AG04450 (cell line): Measurements from ENCODE around the gene PALMD. TPM values are rescaled to one million over a fixed set of nuclear protein-coding genes. Genes with fewer than 3 reads are reported as not detected.

Experiments used
- CTCF ChIA-PET: fragments of 300-600, 350-600 bp; formaldehyde crosslinking; extraction: SDS; loops from one replicate; lab custom pipeline; 2022; ENCODE audit warnings: antibody characterized with exemption, inconsistent platforms; lab: Charles Lee
- POLR2A ChIA-PET: fragments of 350-600 bp; formaldehyde crosslinking; extraction: SDS; loops from one replicate; lab custom pipeline; 2021; ENCODE audit warnings: antibody characterized with exemption, inconsistent platforms; lab: Yijun Ruan, JAX
- DNase-seq: peaks from one replicate; pipeline ENCODE4 v3.0.0-alpha.2; 2011; ENCODE audit warnings: low read depth, low spot score
- H3K27ac ChIP-seq: one replicate; pipeline ENCODE4 v1.5.1; 2012; ENCODE audit warnings: low read depth, low read length, control low read depth
- H3K27me3 ChIP-seq: one replicate; pipeline ENCODE4 v1.6.0; 2012; ENCODE audit warnings: low read length; ENCODE audit not compliant: control insufficient read depth, insufficient read depth
- H3K4me3 ChIP-seq: 2 replicates; pipeline ENCODE4 v1.5.1; 2011; ENCODE audit warnings: mild to moderate bottlenecking, low read depth, low read length, control low read depth
- H3K9me3 ChIP-seq: 2 replicates; pipeline ENCODE4 v1.5.1; 2012; ENCODE audit warnings: low read length; ENCODE audit not compliant: control insufficient read depth, insufficient read depth
- CTCF ChIP-seq: IDR thresholded peaks from 2 replicates; pipeline ENCODE4 v1.5.1; 2011; ENCODE audit warnings: low read depth, low read length, control low read depth, inconsistent platforms
- polyA plus RNA-seq: library from polyadenylated mRNA; depleted of rRNA; stranded (reverse); fragments of >200 nt; gene quantifications from 2 replicates; pipeline ENCODE4 v1.2.3, GENCODE V29; 2011

Gene PALMD
- polyA plus RNA-seq, 1 experiment: 0.37 TPM

DNA sequence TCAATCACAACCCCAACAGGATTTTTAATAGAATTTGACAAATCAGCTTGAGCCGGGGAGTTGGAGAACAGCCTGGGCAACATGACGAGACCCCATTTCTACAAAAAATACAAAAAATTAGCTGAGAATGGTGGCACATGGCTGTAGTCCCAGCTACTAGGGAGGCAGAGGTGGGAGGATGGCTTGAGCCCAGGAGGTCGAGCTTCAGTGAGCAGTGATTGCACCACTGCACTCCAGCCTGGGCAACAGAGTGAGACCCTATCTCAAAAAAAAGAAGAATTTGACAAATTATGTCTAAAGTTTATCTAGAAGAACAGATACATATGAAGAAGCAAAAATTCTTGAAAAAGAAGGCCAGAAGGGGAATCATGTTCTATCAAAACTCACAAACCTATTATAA lies 77.3 kb downstream of the PALMD start:
- ChIA-PET POLR2A (no interaction called here), CTCF (no interaction called here)
- Histone ChIP-seq H3K27ac (no peak overlapping the region), H3K27me3 (no peaks in the 10 kb centered on the region), H3K4me3 (no peak overlapping the region), H3K9me3 (no peaks in the 10 kb centered on the region)
- no peak for TF ChIP-seq CTCF
- DNase-seq: no peak

GRCh38 chr1:99725996-99726395 lies 80.1 kb downstream of the PALMD start:
- H3K27ac ChIP-seq: no peak overlapping the region
- no peaks in the 10 kb centered on the region for H3K9me3 ChIP-seq
- no peak for TF ChIP-seq CTCF
- POLR2A ChIA-PET: no interaction called here
- no peak overlapping the region for H3K4me3 ChIP-seq
- DNase-seq: no peak
- CTCF ChIA-PET: no interaction called here
- no peaks in the 10 kb centered on the region for H3K27me3 ChIP-seq

DNA sequence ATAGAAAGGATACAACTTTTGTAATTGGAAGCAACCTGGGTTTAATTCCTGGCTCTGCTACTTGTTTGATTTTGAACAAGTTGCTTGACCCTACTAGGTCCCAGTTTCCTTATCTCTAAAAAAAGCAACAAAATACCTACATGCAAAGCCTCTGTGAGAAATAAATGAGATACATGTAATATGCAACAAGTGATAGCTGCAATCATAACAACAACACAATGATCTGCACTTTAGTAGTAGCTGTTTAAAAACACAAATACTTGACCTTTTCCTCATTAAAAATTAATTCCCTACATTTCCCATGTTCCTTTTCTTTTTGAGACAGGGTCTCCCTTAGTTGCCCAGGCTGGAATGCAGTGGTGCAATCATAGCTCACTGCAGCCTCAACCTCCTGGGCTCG lies 80.5 kb downstream of the PALMD start:
- H3K9me3 ChIP-seq: no peaks in the 10 kb centered on the region
- no peak for DNase-seq
- no peak for TF ChIP-seq CTCF
- H3K27me3 ChIP-seq: no peaks in the 10 kb centered on the region
- CTCF ChIA-PET: interaction anchor here (0.5 kb wide), 1 partner anchor 945 kb away, joined by 3 read pairs; no protein-coding TSS in a partner anchor
- H3K4me3 ChIP-seq: no peak overlapping the region
- H3K27ac ChIP-seq: no peak overlapping the region
- POLR2A ChIA-PET: no interaction called here

- ChIA-PET POLR2A (no interaction called here), CTCF (interaction anchor here (0.5 kb wide), 1 partner anchor 946 kb away, joined by 3 read pairs; no protein-coding TSS in a partner anchor)
- TF ChIP-seq CTCF: no peak
- Histone ChIP-seq H3K27ac (no peak overlapping the region), H3K9me3 (no peaks in the 10 kb centered on the region), H3K4me3 (no peak overlapping the region), H3K27me3 (no peaks in the 10 kb centered on the region)
- no peak for DNase-seq
Observed at GRCh38 chr1:99726818-99727217, 80.9 kb downstream of the PALMD start.

DNA sequence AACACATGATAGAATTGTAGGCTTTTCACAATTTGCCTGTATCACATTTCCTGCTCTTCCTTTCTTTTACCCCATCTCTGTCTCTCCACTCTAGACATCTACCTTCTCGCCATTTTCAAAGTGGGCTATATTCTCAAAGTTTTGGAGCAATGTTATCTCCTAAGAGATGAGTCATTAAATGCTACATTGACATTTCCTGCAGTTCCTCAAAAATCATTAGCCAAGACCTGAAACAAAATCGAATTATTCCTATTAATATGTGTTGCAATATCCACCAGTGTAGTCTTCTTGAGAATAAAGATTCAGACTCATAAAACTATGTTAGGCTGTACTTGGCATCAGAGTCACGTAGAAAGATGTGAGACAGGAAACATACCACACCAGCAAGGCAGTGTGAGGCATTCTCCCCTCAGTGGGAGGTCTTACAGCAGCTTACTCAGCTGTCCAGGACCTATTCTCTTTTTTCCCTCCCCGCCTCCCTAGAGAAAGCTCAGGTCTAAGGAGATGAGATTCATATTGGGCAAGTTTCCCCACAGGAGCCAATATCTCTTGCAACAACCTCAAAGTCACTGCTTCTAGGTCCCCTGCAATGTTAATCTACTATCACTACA lies 81.8 kb downstream of the PALMD start:
- H3K9me3 ChIP-seq: no peaks in the 10 kb centered on the region
- no peak for TF ChIP-seq CTCF
- H3K27me3 ChIP-seq: no peaks in the 10 kb centered on the region
- ChIA-PET POLR2A (no interaction called here), CTCF (interaction anchor here (0.6 to 1.2 kb wide), 3 partner anchors 9 to 282 kb away, joined by 3 to 5 read pairs (median 3); no protein-coding TSS in a partner anchor)
- no peak overlapping the region for H3K27ac ChIP-seq
- DNase-seq: no peak
- H3K4me3 ChIP-seq: no peak overlapping the region
